ENCODE data around the gene TRPM2.

TRPM2 gene

DNA sequence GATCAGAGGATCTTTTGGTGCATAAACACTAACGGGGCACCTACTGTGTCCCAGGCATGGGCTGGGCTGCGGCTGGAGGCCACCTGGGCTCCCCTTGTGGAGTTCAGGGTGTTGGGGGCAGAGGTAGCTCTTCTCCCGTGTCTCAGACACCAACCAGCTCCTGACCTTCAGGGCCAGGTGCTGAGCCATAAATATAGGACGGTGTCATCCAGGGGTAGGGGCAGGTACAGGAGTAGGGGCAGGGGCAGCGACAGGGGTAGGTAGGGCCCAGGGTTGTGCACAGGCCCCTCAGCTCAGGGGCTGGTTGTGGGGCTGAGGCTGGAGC lies 83.9 kb downstream of the TRPM2 start:
- no peak for DNase-seq
- H3K4me3 ChIP-seq (ENCODE audit: low read depth in 1 of 2, low read length in 2 of 2): no peak overlapping the region
- H2AFZ ChIP-seq (ENCODE audit: low read depth, low read length): no peak overlapping the region
- no peak overlapping the region for H3K27ac ChIP-seq (ENCODE audit: low read length)
- ATAC-seq (ENCODE audit: insufficient read depth, low read depth): no peak
- no peaks in the 10 kb centered on the region for H3K9me3 ChIP-seq (ENCODE audit: insufficient read depth, low read length, severe bottlenecking)
- H3K9ac ChIP-seq (ENCODE audit: low read depth, low read length): no peak overlapping the region
- no peaks in the 10 kb centered on the region for H3K36me3 ChIP-seq (ENCODE audit: insufficient read depth, low read length)
- TF ChIP-seq, protein P1, sequence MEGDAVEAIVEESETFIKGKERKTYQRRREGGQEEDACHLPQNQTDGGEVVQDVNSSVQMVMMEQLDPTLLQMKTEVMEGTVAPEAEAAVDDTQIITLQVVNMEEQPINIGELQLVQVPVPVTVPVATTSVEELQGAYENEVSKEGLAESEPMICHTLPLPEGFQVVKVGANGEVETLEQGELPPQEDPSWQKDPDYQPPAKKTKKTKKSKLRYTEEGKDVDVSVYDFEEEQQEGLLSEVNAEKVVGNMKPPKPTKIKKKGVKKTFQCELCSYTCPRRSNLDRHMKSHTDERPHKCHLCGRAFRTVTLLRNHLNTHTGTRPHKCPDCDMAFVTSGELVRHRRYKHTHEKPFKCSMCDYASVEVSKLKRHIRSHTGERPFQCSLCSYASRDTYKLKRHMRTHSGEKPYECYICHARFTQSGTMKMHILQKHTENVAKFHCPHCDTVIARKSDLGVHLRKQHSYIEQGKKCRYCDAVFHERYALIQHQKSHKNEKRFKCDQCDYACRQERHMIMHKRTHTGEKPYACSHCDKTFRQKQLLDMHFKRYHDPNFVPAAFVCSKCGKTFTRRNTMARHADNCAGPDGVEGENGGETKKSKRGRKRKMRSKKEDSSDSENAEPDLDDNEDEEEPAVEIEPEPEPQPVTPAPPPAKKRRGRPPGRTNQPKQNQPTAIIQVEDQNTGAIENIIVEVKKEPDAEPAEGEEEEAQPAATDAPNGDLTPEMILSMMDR (IDR thresholded peaks at IDR 0.05; ENCODE audit: borderline replicate concordance, extremely low read depth, low read length, poor library complexity, severe bottlenecking): no peak
- TF ChIP-seq EZH2 (IDR thresholded peaks at IDR 0.05; ENCODE audit: borderline replicate concordance, low read depth, low read length, severe bottlenecking): no peak
- H3K27me3 ChIP-seq (ENCODE audit: insufficient read depth, low read length, poor library complexity): no peaks in the 10 kb centered on the region
- H3K4me2 ChIP-seq (ENCODE audit: insufficient read depth, low read length): no peak overlapping the region
- H3K79me2 ChIP-seq (ENCODE audit: insufficient read depth, low read length): no peaks in the 10 kb centered on the region
- H3K4me1 ChIP-seq (ENCODE audit: insufficient read depth, low read length): no peaks in the 10 kb centered on the region
- no peaks in the 10 kb centered on the region; the same call in 1 of the 2 replicates for H4K20me1 ChIP-seq (ENCODE audit: insufficient read depth, low read length)

DNA sequence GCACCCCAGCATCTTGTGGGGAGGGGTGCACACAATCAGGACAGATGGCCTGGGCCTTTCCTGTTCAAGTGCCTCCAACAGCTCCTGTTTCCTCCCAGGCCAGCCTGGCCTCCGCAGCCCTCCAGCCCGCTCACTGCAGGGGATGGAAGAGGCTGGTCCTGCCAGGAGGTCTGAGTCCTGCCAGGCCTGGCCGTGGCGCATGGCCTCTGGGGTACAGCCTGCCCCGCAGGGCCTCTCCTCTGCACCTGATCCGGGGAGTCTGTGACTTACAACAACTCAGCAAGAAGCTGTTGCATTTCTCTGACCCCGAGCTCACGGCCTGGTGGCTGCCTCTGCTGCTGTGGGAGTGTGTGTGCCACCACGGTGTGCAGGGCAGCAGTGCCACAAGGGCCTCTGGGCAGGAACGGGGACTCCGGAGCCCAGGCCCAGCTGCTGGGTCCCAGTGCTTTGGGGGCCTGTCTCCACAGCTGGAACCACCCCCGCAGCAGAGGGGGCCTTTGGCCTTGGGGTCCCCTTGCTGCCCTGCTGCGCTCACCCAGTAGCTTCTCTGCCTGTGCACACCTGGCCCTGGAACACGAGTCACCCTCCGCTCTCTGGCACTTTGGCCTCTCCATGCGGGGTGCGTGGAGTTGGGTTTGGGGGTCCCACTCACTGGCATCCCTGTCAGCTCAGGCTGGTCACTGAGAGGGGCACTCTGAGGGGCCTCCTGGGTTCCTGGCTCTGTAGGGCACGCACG lies 84.4 kb downstream of the TRPM2 start:
- Histone ChIP-seq H3K4me3 (ENCODE audit: low read depth in 1 of 2, low read length in 2 of 2) (no peak overlapping the region), H3K27me3 (ENCODE audit: insufficient read depth, low read length, poor library complexity) (no peaks in the 10 kb centered on the region), H3K4me2 (ENCODE audit: insufficient read depth, low read length) (no peak overlapping the region), H4K20me1 (ENCODE audit: insufficient read depth, low read length) (no peaks in the 10 kb centered on the region; the same call in 1 of the 2 replicates), H3K27ac (ENCODE audit: low read length) (no peak overlapping the region), H3K9ac (ENCODE audit: low read depth, low read length) (no peak overlapping the region), H2AFZ (ENCODE audit: low read depth, low read length) (no peak overlapping the region), H3K36me3 (ENCODE audit: insufficient read depth, low read length) (no peaks in the 10 kb centered on the region), H3K9me3 (ENCODE audit: insufficient read depth, low read length, severe bottlenecking) (no peaks in the 10 kb centered on the region), H3K79me2 (ENCODE audit: insufficient read depth, low read length) (no peaks in the 10 kb centered on the region), H3K4me1 (ENCODE audit: insufficient read depth, low read length) (no peaks in the 10 kb centered on the region)
- TF ChIP-seq, protein P1 (IDR thresholded peaks at IDR 0.05; ENCODE audit: borderline replicate concordance, extremely low read depth, low read length, poor library complexity, severe bottlenecking): no peak
- TF ChIP-seq EZH2 (IDR thresholded peaks at IDR 0.05; ENCODE audit: borderline replicate concordance, low read depth, low read length, severe bottlenecking): no peak
- DNase-seq: no peak
- no peak for ATAC-seq (ENCODE audit: insufficient read depth, low read depth)

DNA sequence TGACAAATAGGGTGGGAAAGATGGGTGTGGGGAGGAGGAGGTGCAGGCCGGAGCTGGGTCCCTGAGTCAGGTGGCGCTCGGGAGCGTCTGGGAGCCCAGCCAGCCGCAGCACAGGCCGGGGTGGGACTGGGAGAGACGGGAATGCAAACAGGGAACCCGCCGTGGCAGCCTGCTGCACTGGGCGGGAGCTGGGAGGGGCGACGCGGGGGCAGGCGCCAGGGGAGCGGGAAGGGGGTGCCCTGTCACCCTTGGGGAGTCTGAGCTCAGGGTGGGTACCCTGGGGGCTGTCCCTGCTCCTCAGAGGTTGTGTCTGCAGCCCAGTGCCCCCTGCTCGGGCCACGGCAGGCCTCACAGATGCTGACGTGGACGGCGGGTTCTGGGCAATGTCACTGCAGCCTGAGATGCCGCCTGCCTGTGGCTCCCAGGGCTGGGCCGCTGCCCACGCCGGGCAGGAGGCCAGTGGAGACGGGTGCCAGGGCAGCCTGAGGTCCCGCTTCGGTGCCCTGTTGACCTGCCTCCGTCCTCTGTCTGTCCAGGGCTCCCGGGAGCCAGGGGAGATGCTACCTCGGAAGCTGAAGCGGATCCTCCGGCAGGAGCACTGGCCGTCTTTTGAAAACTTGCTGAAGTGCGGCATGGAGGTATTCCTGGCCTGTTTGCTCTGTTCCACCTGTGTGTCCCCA lies 85.2 kb downstream of the TRPM2 start:
- DNase-seq: no peak
- no peak overlapping the region for H3K9ac ChIP-seq (ENCODE audit: low read depth, low read length)
- H3K9me3 ChIP-seq (ENCODE audit: insufficient read depth, low read length, severe bottlenecking): no peaks in the 10 kb centered on the region
- no peak overlapping the region for H3K4me3 ChIP-seq (ENCODE audit: low read depth in 1 of 2, low read length in 2 of 2)
- no peaks in the 10 kb centered on the region for H3K79me2 ChIP-seq (ENCODE audit: insufficient read depth, low read length)
- H3K4me1 ChIP-seq (ENCODE audit: insufficient read depth, low read length): no peaks in the 10 kb centered on the region
- no peaks in the 10 kb centered on the region for H3K27me3 ChIP-seq (ENCODE audit: insufficient read depth, low read length, poor library complexity)
- no peak for TF ChIP-seq EZH2 (IDR thresholded peaks at IDR 0.05; ENCODE audit: borderline replicate concordance, low read depth, low read length, severe bottlenecking)
- TF ChIP-seq, protein P1 (IDR thresholded peaks at IDR 0.05; ENCODE audit: borderline replicate concordance, extremely low read depth, low read length, poor library complexity, severe bottlenecking): no peak
- H2AFZ ChIP-seq (ENCODE audit: low read depth, low read length): no peak overlapping the region
- H3K27ac ChIP-seq (ENCODE audit: low read length): no peak overlapping the region
- no peaks in the 10 kb centered on the region for H3K36me3 ChIP-seq (ENCODE audit: insufficient read depth, low read length)
- ATAC-seq (ENCODE audit: insufficient read depth, low read depth): no peak
- no peaks in the 10 kb centered on the region; the same call in 1 of the 2 replicates for H4K20me1 ChIP-seq (ENCODE audit: insufficient read depth, low read length)
- no peak overlapping the region for H3K4me2 ChIP-seq (ENCODE audit: insufficient read depth, low read length)

Measured in DND-41 (cell line).